B cell (primary cell): ENCODE results near the gene CD226. TPM values are rescaled to one million over a fixed set of nuclear protein-coding genes. Genes with fewer than 3 reads are reported as not detected.

ENCODE experiments used
- ATAC-seq: fragments of 200-7000 bp; cut with Tn5 transposase; one replicate; pipeline ENCODE4 v1.10.0; 2021; ENCODE audit warnings: low read depth, mild to moderate bottlenecking, moderate number of reproducible peaks, moderate library complexity
- CTCF ChIA-PET: fragments of 350-600 bp; sonication (Branson Sonifier 250); formaldehyde crosslinking; loops from one replicate; lab custom pipeline; 2021; ENCODE audit warnings: antibody characterized with exemption, inconsistent platforms; lab: Charles Lee
- POLR2A ChIA-PET: fragments of 350-600 bp; sonication (Branson Sonifier 250); formaldehyde crosslinking; loops from one replicate; lab custom pipeline; 2021; ENCODE audit warnings: antibody characterized with exemption; lab: Charles Lee
- DNase-seq: peaks from one replicate; pipeline ENCODE4 v3.0.0; 2013
- H2AFZ ChIP-seq: 2 replicates; pipeline ENCODE4 v1.6.1; 2012; ENCODE audit warnings: mild to moderate bottlenecking, low read depth, low read length; ENCODE audit not compliant: insufficient read depth, poor library complexity, severe bottlenecking
- H3K27ac ChIP-seq, 2 donors: 1 replicate in 1 of 2; 2 replicates in 1 of 2; pipeline ENCODE4 v1.5.1; 2012 to 2013; ENCODE audit warnings: low read length in 2 of 2, mild to moderate bottlenecking in 2 of 2, moderate library complexity in 1 of 2
- H3K27me3 ChIP-seq, 4 experiments: fragments of 200-600 bp in 1 of 4; sonication (generic) in 1 of 4; replicated peaks in 1 of 4; 1 replicate in 2 of 4; 2 replicates in 2 of 4; pipeline versions ENCODE4 v1.6.1 to v1.7.0; 2013 to 2016; ENCODE audit warnings: low read length in 3 of 4, mild to moderate bottlenecking in 2 of 4, mixed read lengths in 1 of 4, moderate library complexity in 1 of 4; ENCODE audit not compliant: insufficient read depth in 4 of 4, control insufficient read depth in 3 of 4; ENCODE audit errors: control extremely low read depth in 1 of 4
- H3K36me3 ChIP-seq, 2 experiments: replicated peaks in 1 of 2; 1 replicate in 1 of 2; 2 replicates in 1 of 2; pipeline versions ENCODE4 v1.6.1 to v1.7.1; 2013; ENCODE audit warnings: low read length in 1 of 2; ENCODE audit not compliant: insufficient read depth in 2 of 2, control insufficient read depth in 1 of 2; ENCODE audit errors: control extremely low read depth in 1 of 2, extremely low read depth in 1 of 2
- H3K4me1 ChIP-seq, 2 donors: fragments of 200-600 bp in 1 of 2; sonication (generic) in 1 of 2; 1 replicate in 1 of 2; 2 replicates in 1 of 2; pipeline versions ENCODE4 v1.5.1 to v1.6.1; 2013 to 2017; ENCODE audit warnings: low read length in 2 of 2; ENCODE audit not compliant: control insufficient read depth in 2 of 2, insufficient read depth in 2 of 2
- H3K4me2 ChIP-seq: replicated peaks from 2 replicates; pipeline ENCODE3; 2012; ENCODE audit warnings: mild to moderate bottlenecking, low read depth, low read length; ENCODE audit not compliant: poor library complexity, severe bottlenecking
- H3K4me3 ChIP-seq, 5 experiments: fragments of 200-600 bp in 1 of 5; sonication (generic) in 1 of 5; 1 replicate in 3 of 5; 2 replicates in 2 of 5; pipeline versions ENCODE4 v1.5.1 to v1.7.0; 2011 to 2016; ENCODE audit warnings: low read length in 4 of 5, mild to moderate bottlenecking in 4 of 5, low read depth in 2 of 5, control low read depth in 1 of 5, moderate library complexity in 1 of 5; ENCODE audit not compliant: insufficient read depth in 1 of 5; ENCODE audit errors: control extremely low read depth in 1 of 5, extremely low read depth in 1 of 5
- H3K79me2 ChIP-seq: fragments of 200-600 bp; sonication (generic); one replicate; pipeline ENCODE4 v1.6.0; 2016; ENCODE audit warnings: low read length; ENCODE audit not compliant: control insufficient read depth, insufficient read depth
- H3K9ac ChIP-seq: fragments of 200-600 bp; sonication (generic); 2 replicates; pipeline ENCODE4 v1.6.1; 2017; ENCODE audit warnings: mild to moderate bottlenecking, low read length, moderate library complexity
- H3K9me3 ChIP-seq, 3 donors: one replicate each; pipeline versions ENCODE4 v1.6.1 to v1.7.1; 2013; ENCODE audit warnings: low read length in 2 of 3; ENCODE audit not compliant: control insufficient read depth in 2 of 3, insufficient read depth in 1 of 3; ENCODE audit errors: control extremely low read depth in 1 of 3
- H4K20me1 ChIP-seq: 2 replicates; pipeline ENCODE4 v1.6.0; 2012; ENCODE audit warnings: mild to moderate bottlenecking, low read length; ENCODE audit not compliant: insufficient read depth, control insufficient read depth, poor library complexity, severe bottlenecking
- H3K27ac Mint-ChIP-seq: one replicate; pipeline ENCODE4 v1.8.0; 2021; ENCODE audit warnings: mixed read lengths
- H3K27me3 Mint-ChIP-seq: one replicate; pipeline ENCODE4 v1.8.0; 2021; ENCODE audit warnings: mixed read lengths
- H3K4me1 Mint-ChIP-seq: one replicate; pipeline ENCODE4 v1.8.0; 2021; ENCODE audit warnings: mixed read lengths
- H3K4me3 Mint-ChIP-seq: one replicate; pipeline ENCODE4 v1.8.0; 2021; ENCODE audit warnings: mixed read lengths
- H3K9me3 Mint-ChIP-seq: one replicate; pipeline ENCODE4 v1.8.0; 2022; ENCODE audit warnings: mixed read lengths; ENCODE audit not compliant: insufficient read depth
- EZH2 ChIP-seq: IDR thresholded peaks from 2 replicates; pipeline ENCODE4 v1.6.1; 2012; ENCODE audit warnings: borderline replicate concordance, low read depth, mild to moderate bottlenecking, moderate library complexity, low read length; ENCODE audit not compliant: insufficient read depth, poor library complexity, severe bottlenecking
- WGBS: methylation state at CpG from one replicate; pipeline ENCODE4 v1.1.5; 2013; ENCODE audit warnings: missing lambda C conversion rate; ENCODE audit not compliant: insufficient coverage; 5-methylcytosine and 5-hydroxymethylcytosine counted together
- intact Hi-C: fragments of 100-400 bp; cut with micrococcal nuclease; formaldehyde crosslinking; loops from one replicate; pipeline ENCODE4 v1.10.0; 2022
- polyA plus RNA-seq: library from polyadenylated mRNA; depleted of rRNA; stranded (reverse); fragments of >200 nt; gene quantifications from 2 replicates; pipeline ENCODE4 v1.2.3, GENCODE V29; 2012
- total RNA-seq, 2 donors: library from RNA; stranded (reverse); fragments of 120-200 nt in 1 of 2; gene quantifications; 1 replicate in 1 of 2; 2 replicates in 1 of 2; pipeline versions ENCODE4 v1.2.3 to v1.2.4, GENCODE V29; 2013 to 2022
- TF ChIP-seq, protein P1 (sequence below): fragments of 200-600 bp; IDR thresholded peaks from one replicate; pipeline ENCODE4 v1.8.0; 2022; ENCODE audit warnings: antibody characterized with exemption, mild to moderate bottlenecking

CD226 gene
- total and polyA plus RNA-seq, 2 donors (not counting 1 experiment from before 2014, with no cell fraction given) = 0.78 to 2.6 TPM

DNA sequence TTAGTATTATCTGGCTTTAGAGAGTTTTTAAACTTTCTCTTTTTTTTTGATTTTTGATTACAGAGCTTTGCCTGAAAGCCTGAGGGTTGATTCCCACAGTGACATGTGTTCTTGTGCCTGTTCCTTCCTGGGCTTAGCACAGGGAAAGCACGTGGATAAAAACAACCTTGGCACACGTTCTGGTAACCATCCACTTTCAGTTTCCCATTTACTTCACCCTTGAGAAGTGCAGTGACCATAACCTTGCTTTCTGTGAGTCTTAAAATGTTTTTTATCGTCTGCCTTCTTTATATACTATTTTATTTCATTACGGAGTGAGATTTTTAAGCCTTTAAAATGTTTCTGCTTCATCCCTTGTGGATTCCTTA is 11.5 kb downstream of the CD226 start:
- no peaks in the 10 kb centered on the region for H3K36me3 ChIP-seq
- H3K9me3 ChIP-seq = peaks cover 0 to 5% (median 0%) of the 10 kb centered on the region in 3 donors
- no peak overlapping the region for H2AFZ ChIP-seq
- Mint-ChIP-seq H3K4me1 (peaks cover 5% of the 10 kb centered on the region), H3K27me3 (no peaks in the 10 kb centered on the region), H3K4me3 (no peak overlapping the region), H3K9me3 (peaks cover 3% of the 10 kb centered on the region), H3K27ac (no peak overlapping the region)
- H3K79me2 ChIP-seq = no peaks in the 10 kb centered on the region
- no peak overlapping the region for H3K4me3 ChIP-seq
- CTCF ChIA-PET = no interaction called here
- WGBS = 0% methylated on average over 2 of the region's 4 CpGs
- POLR2A ChIA-PET = no interaction called here
- peak overlapping the region; percentile 41 for H3K4me2 ChIP-seq
- H4K20me1 ChIP-seq = no peaks in the 10 kb centered on the region
- TF ChIP-seq, protein P1, sequence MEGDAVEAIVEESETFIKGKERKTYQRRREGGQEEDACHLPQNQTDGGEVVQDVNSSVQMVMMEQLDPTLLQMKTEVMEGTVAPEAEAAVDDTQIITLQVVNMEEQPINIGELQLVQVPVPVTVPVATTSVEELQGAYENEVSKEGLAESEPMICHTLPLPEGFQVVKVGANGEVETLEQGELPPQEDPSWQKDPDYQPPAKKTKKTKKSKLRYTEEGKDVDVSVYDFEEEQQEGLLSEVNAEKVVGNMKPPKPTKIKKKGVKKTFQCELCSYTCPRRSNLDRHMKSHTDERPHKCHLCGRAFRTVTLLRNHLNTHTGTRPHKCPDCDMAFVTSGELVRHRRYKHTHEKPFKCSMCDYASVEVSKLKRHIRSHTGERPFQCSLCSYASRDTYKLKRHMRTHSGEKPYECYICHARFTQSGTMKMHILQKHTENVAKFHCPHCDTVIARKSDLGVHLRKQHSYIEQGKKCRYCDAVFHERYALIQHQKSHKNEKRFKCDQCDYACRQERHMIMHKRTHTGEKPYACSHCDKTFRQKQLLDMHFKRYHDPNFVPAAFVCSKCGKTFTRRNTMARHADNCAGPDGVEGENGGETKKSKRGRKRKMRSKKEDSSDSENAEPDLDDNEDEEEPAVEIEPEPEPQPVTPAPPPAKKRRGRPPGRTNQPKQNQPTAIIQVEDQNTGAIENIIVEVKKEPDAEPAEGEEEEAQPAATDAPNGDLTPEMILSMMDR = no peak
- TF ChIP-seq EZH2 = no peak
- H3K27me3 ChIP-seq = no peaks in the 10 kb centered on the region
- no peak overlapping the region for H3K9ac ChIP-seq
- intact Hi-C loops = no loop called here
- no peak for DNase-seq
- H3K4me1 ChIP-seq = peaks cover 7 to 13% of the 10 kb centered on the region in 2 donors
- H3K27ac ChIP-seq = no peak overlapping the region
- ATAC-seq = no peak

DNA sequence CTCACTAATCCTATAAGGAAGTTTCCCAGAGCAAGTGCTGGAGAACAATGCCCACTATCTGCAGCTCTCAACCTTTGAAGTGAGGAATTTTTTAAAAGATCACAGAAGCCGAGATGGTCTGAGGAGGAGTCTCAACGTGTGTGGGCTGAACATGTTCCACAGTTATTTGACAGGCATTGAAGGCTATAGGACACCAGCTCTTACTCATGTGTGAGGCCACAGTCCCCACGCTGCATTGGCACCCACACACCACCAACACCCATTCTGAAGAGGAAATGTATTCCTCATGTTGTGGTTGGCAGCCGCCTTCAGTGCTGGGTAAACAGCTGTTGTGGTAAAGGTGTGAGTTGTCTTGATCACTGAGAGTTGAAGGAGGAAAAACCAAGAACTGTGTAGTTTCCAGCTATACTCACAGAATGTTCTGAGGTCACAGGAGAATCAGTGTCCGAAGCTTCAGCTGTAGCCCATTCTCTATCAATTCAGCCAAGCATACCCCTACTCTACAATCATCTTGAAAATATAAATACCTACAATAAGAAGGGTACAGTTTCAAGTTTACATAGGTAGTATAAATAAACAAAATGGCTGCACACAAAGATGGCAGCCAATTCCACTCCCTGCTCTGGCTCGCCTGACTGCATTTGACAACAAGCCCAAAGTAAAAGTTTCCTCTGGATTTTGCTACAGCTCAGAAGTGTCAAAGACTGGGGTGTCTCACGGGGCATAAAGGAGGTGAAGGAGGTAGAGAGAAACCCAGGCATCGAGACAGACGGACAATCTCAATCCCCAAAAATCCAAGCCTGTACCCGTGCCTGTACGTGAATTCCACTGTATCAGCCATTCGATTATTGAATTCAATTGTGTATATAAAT is 12.1 kb downstream of the CD226 start:
- H3K4me3 ChIP-seq = no peak overlapping the region
- H3K9ac ChIP-seq = no peak overlapping the region
- H3K27me3 Mint-ChIP-seq = no peaks in the 10 kb centered on the region
- peak overlapping the region; percentile 4 for H3K4me3 Mint-ChIP-seq
- peaks cover 3% of the 10 kb centered on the region for H3K9me3 Mint-ChIP-seq
- H3K4me1 ChIP-seq = peaks cover 7 to 13% of the 10 kb centered on the region in 2 donors
- DNase-seq (peak; percentile 32), ATAC-seq (peak; percentile 51)
- no peak overlapping the region for H2AFZ ChIP-seq
- H3K27me3 ChIP-seq = no peaks in the 10 kb centered on the region
- peaks cover 5% of the 10 kb centered on the region for H3K4me1 Mint-ChIP-seq
- ChIA-PET CTCF (no interaction called here), POLR2A (no interaction called here)
- no peak overlapping the region for H3K27ac ChIP-seq
- TF ChIP-seq EZH2 = no peak
- TF ChIP-seq, protein P1 = no peak
- no CpG with 5 or more reads among the region's 12 CpGs for WGBS
- no peaks in the 10 kb centered on the region for H3K9me3 ChIP-seq
- H4K20me1 ChIP-seq = no peaks in the 10 kb centered on the region
- intact Hi-C loops = no loop called here
- no peak overlapping the region for H3K27ac Mint-ChIP-seq
- H3K79me2 ChIP-seq = no peaks in the 10 kb centered on the region
- H3K36me3 ChIP-seq = no peaks in the 10 kb centered on the region
- peak overlapping the region; percentile 41 for H3K4me2 ChIP-seq
